GM10847 (cell line): ENCODE measurements around the gene ASB2.

ENCODE experiments used
- POLR2A ChIP-seq: IDR thresholded peaks from 2 replicates; pipeline ENCODE4 v1.6.1; 2011; ENCODE audit not compliant: insufficient read length; ENCODE audit errors: extremely low read depth

ASB2 gene

GRCh38 chr14:93975791-93976476 lies 436 bp downstream of the ASB2 start:
- TF ChIP-seq POLR2A: no peak

GRCh38 chr14:93974833-93975232 lies 1.5 kb downstream of the ASB2 start:
- no peak for TF ChIP-seq POLR2A

- TF ChIP-seq POLR2A: no peak
Observed at GRCh38 chr14:93974299-93974698, 2.1 kb downstream of the ASB2 start.

GRCh38 chr14:93973607-93974006 lies 2.8 kb downstream of the ASB2 start:
- no peak for TF ChIP-seq POLR2A

- TF ChIP-seq POLR2A: no peak
Observed at GRCh38 chr14:93972618-93973205, 3.7 kb downstream of the ASB2 start.

GRCh38 chr14:93971635-93972027 lies 4.7 kb downstream of the ASB2 start:
- no peak for TF ChIP-seq POLR2A

GRCh38 chr14:93970965-93971634 lies 5.3 kb downstream of the ASB2 start:
- no peak for TF ChIP-seq POLR2A

GRCh38 chr14:93970585-93970964 lies 5.8 kb downstream of the ASB2 start:
- TF ChIP-seq POLR2A: no peak

GRCh38 chr14:93969082-93969828 lies 7.1 kb downstream of the ASB2 start:
- no peak for TF ChIP-seq POLR2A

- TF ChIP-seq POLR2A: no peak
Observed at GRCh38 chr14:93967637-93968250, 8.6 kb downstream of the ASB2 start.

GRCh38 chr14:93965946-93966474 lies 10.4 kb downstream of the ASB2 start:
- TF ChIP-seq POLR2A: no peak

- no peak for TF ChIP-seq POLR2A
Observed at GRCh38 chr14:93965287-93965821, 11.0 kb downstream of the ASB2 start.

GRCh38 chr14:93964820-93965286 lies 11.5 kb downstream of the ASB2 start:
- TF ChIP-seq POLR2A: no peak

GRCh38 chr14:93964281-93964680 lies 12.1 kb downstream of the ASB2 start:
- TF ChIP-seq POLR2A: no peak

- no peak for TF ChIP-seq POLR2A
Observed at GRCh38 chr14:93963692-93964091, 12.7 kb downstream of the ASB2 start.
